H9 (cell line): ENCODE measurements around the gene TMIGD2. TPM values are rescaled to one million over a fixed set of nuclear protein-coding genes. Genes with fewer than 3 reads are reported as not detected.
A peak's percentile ranks its signal among the peaks of the same experiment; 100 is the strongest.

Experiments
- DNase-seq: peaks from one replicate; pipeline ENCODE4 v3.0.0-alpha.2; 2017
- H2AFZ ChIP-seq: one replicate; pipeline ENCODE4 v1.6.1; 2013; ENCODE audit warnings: mild to moderate bottlenecking, low read length, control low read depth, moderate library complexity
- H2AK5ac ChIP-seq: 2 replicates; pipeline ENCODE4 v1.6.1; 2013; ENCODE audit warnings: low read length, control low read depth, mixed read lengths; ENCODE audit not compliant: insufficient read length
- H2BK120ac ChIP-seq: one replicate; pipeline ENCODE4 v1.6.1; 2013; ENCODE audit warnings: low read depth, mild to moderate bottlenecking, low read length, control low read depth, inconsistent platforms; ENCODE audit not compliant: poor library complexity, severe bottlenecking
- H2BK12ac ChIP-seq: 2 replicates; pipeline ENCODE4 v1.6.1; 2013; ENCODE audit warnings: low read length, control low read depth, mixed read lengths, low read depth; ENCODE audit not compliant: insufficient read length
- H2BK15ac ChIP-seq: 2 replicates; pipeline ENCODE4 v1.6.1; 2013; ENCODE audit warnings: low read depth, low read length, control low read depth
- H2BK20ac ChIP-seq: one replicate; pipeline ENCODE4 v1.6.1; 2013; ENCODE audit warnings: low read depth, mild to moderate bottlenecking, low read length, control low read depth, inconsistent platforms; ENCODE audit not compliant: poor library complexity, severe bottlenecking
- H2BK5ac ChIP-seq: 2 replicates; pipeline ENCODE4 v1.6.1; 2013; ENCODE audit warnings: low read length, control low read depth, mixed read lengths; ENCODE audit not compliant: insufficient read length
- H3K14ac ChIP-seq: 2 replicates; pipeline ENCODE4 v1.6.1; 2013; ENCODE audit warnings: low read length, control low read depth; ENCODE audit not compliant: insufficient read depth
- H3K18ac ChIP-seq: 2 replicates; pipeline ENCODE4 v1.6.1; 2013; ENCODE audit warnings: low read depth, mild to moderate bottlenecking, mixed read lengths, low read length, control low read depth; ENCODE audit not compliant: insufficient read length
- H3K23ac ChIP-seq: 2 replicates; pipeline ENCODE4 v1.6.1; 2013; ENCODE audit warnings: low read length, control low read depth, mixed read lengths, low read depth; ENCODE audit not compliant: insufficient read length
- H3K23me2 ChIP-seq: 2 replicates; pipeline ENCODE4 v1.6.1; 2013; ENCODE audit warnings: low read depth, mild to moderate bottlenecking, mixed read lengths, low read length, control low read depth; ENCODE audit not compliant: insufficient read length, poor library complexity, severe bottlenecking
- H3K27ac ChIP-seq: 2 replicates; pipeline ENCODE4 v1.5.1; 2013; ENCODE audit warnings: low read length, control low read depth, mixed read lengths, low read depth; ENCODE audit not compliant: insufficient read length
- H3K27me3 ChIP-seq: 2 replicates; pipeline ENCODE4 v1.6.1; 2013; ENCODE audit warnings: low read length, control low read depth, inconsistent platforms; ENCODE audit not compliant: insufficient read depth
- H3K4ac ChIP-seq: 2 replicates; pipeline ENCODE4 v1.6.1; 2013; ENCODE audit warnings: low read depth, mild to moderate bottlenecking, control low read depth, inconsistent platforms, low read length, moderate library complexity
- H3K4me1 ChIP-seq: 2 replicates; pipeline ENCODE4 v1.6.1; 2013; ENCODE audit warnings: low read length, control low read depth, inconsistent platforms; ENCODE audit not compliant: insufficient read depth
- H3K4me2 ChIP-seq: 2 replicates; pipeline ENCODE4 v1.6.1; 2013; ENCODE audit warnings: low read length, control low read depth, mixed read lengths; ENCODE audit not compliant: insufficient read length, insufficient read depth
- H3K56ac ChIP-seq: 2 replicates; pipeline ENCODE4 v1.6.1; 2013; ENCODE audit warnings: low read depth, mild to moderate bottlenecking, mixed read lengths, low read length, control low read depth; ENCODE audit not compliant: insufficient read length
- H3K79me1 ChIP-seq: 2 replicates; pipeline ENCODE4 v1.6.1; 2013; ENCODE audit warnings: low read depth, mild to moderate bottlenecking, moderate library complexity, low read length, control low read depth, inconsistent platforms; ENCODE audit not compliant: insufficient read depth, poor library complexity, severe bottlenecking
- H3K79me2 ChIP-seq: 2 replicates; pipeline ENCODE4 v1.6.1; 2013; ENCODE audit warnings: low read length, control low read depth, inconsistent platforms; ENCODE audit not compliant: insufficient read depth
- H3K9ac ChIP-seq: 2 replicates; pipeline ENCODE4 v1.6.1; 2013; ENCODE audit warnings: low read length, control low read depth, mixed read lengths; ENCODE audit not compliant: insufficient read length; ENCODE audit errors: extremely low read depth
- H3K9me3 ChIP-seq: one replicate; pipeline ENCODE4 v1.6.1; 2013; ENCODE audit warnings: low read depth, low read length, inconsistent platforms; ENCODE audit not compliant: control insufficient read depth
- H3T11ph ChIP-seq: one replicate; pipeline ENCODE4 v1.6.1; 2013; ENCODE audit warnings: mild to moderate bottlenecking, low read length, control low read depth, inconsistent platforms
- H4K20me1 ChIP-seq: one replicate; pipeline ENCODE4 v1.6.1; 2013; ENCODE audit not compliant: control insufficient read depth, insufficient read length, insufficient read depth
- H4K5ac ChIP-seq: 2 replicates; pipeline ENCODE4 v1.6.1; 2013; ENCODE audit warnings: low read depth, mild to moderate bottlenecking, mixed read lengths, low read length, control low read depth; ENCODE audit not compliant: insufficient read length
- H4K8ac ChIP-seq: replicated peaks from 2 replicates; pipeline ENCODE4 v1.6.1; 2013; ENCODE audit warnings: low read length, control low read depth, mixed read lengths, low read depth; ENCODE audit not compliant: insufficient read length
- H4K91ac ChIP-seq: 2 replicates; pipeline ENCODE4 v1.6.1; 2013; ENCODE audit warnings: low read depth, mild to moderate bottlenecking, moderate library complexity, mixed read lengths, low read length, control low read depth; ENCODE audit not compliant: insufficient read length
- H3K27ac Mint-ChIP-seq, 3 experiments: 2 replicates in 2 of 3; 3 replicates in 1 of 3; pipeline ENCODE4 v1.8.0; 2020 to 2021; ENCODE audit warnings: mixed read lengths in 3 of 3, mild to moderate bottlenecking in 1 of 3, moderate library complexity in 1 of 3
- H3K27me3 Mint-ChIP-seq: 2 replicates; pipeline ENCODE4 v1.8.0; 2021; ENCODE audit warnings: low read depth, mild to moderate bottlenecking, moderate library complexity, mixed read lengths
- H3K36me3 Mint-ChIP-seq, 3 experiments: 2 replicates in 2 of 3; 3 replicates in 1 of 3; pipeline ENCODE4 v1.8.0; 2020 to 2021; ENCODE audit warnings: low read depth in 3 of 3, mixed read lengths in 3 of 3; ENCODE audit not compliant: insufficient read depth in 1 of 3
- H3K4me1 Mint-ChIP-seq, 2 experiments: 2 replicates each; pipeline ENCODE4 v1.8.0; 2020; ENCODE audit warnings: mixed read lengths in 2 of 2
- H3K4me3 Mint-ChIP-seq, 2 experiments: 2 replicates in 1 of 2; 3 replicates in 1 of 2; pipeline ENCODE4 v1.8.0; 2020 to 2021; ENCODE audit warnings: mild to moderate bottlenecking in 2 of 2, mixed read lengths in 2 of 2, moderate library complexity in 1 of 2
- H3K9me3 Mint-ChIP-seq, 2 experiments: 2 replicates in 1 of 2; 3 replicates in 1 of 2; pipeline ENCODE4 v1.8.0; 2020; ENCODE audit warnings: mild to moderate bottlenecking in 2 of 2, mixed read lengths in 2 of 2, moderate library complexity in 1 of 2
- CTCF ChIP-seq: fragments of 200-600 bp; sonication (generic); conservative IDR thresholded peaks from 3 replicates; pipeline ENCODE4 v1.8.0; 2021; ENCODE audit warnings: antibody characterized with exemption, mild to moderate bottlenecking
- WGBS: extraction: QIAGEN DNeasy Blood & Tissue Kit; methylation state at CpG from one replicate; pipeline ENCODE4 v1.1.7; 2013; ENCODE audit warnings: missing lambda C conversion rate, low lambda C conversion rate, mixed read lengths; ENCODE audit not compliant: insufficient read length; ENCODE audit errors: extremely low coverage; 5-methylcytosine and 5-hydroxymethylcytosine counted together
- total RNA-seq: library from RNA; stranded (reverse); gene quantifications from 2 replicates; pipeline ENCODE4 v1.2.1, GENCODE V29; 2021

TMIGD2 gene
- total RNA-seq, 1 experiment from 2014 or later: 0.26 TPM

GRCh38 chr19:4305659-4306058, 3.5 kb upstream of the TMIGD2 start:
- no peaks in the 10 kb centered on the region; a peak in 1 of 5 replicates for H3K9me3 Mint-ChIP-seq

More at GRCh38 chr19:4305659-4306058, 3.5 kb upstream of the TMIGD2 start:
- Histone ChIP-seq H3K18ac (no peak overlapping the region), H2BK12ac (no peak overlapping the region), H3K4me1 (no peaks in the 10 kb centered on the region), H2BK5ac (no peak overlapping the region), H3T11ph (no peak overlapping the region), H4K91ac (no peak overlapping the region), H2BK20ac (no peak overlapping the region), H3K9me3 (no peaks in the 10 kb centered on the region), H3K27me3 (no peaks in the 10 kb centered on the region), H3K23me2 (no peaks in the 10 kb centered on the region), H4K20me1 (no peaks in the 10 kb centered on the region), H4K8ac (no peak overlapping the region), H2AK5ac (no peak overlapping the region), H3K4ac (no peak overlapping the region), H3K14ac (no peak overlapping the region), H2BK15ac (no peak overlapping the region), H3K79me2 (no peaks in the 10 kb centered on the region), H2AFZ (no peak overlapping the region), H3K23ac (no peak overlapping the region), H3K79me1 (no peaks in the 10 kb centered on the region), H4K5ac (no peak overlapping the region), H3K27ac (no peak overlapping the region), H3K9ac (no peak overlapping the region), H3K56ac (no peak overlapping the region), H2BK120ac (no peak overlapping the region), H3K4me2 (no peak overlapping the region)
- H3K36me3 Mint-ChIP-seq: peaks cover 20 to 47% (median 40%) of the 10 kb centered on the region in 3 experiments; a peak in 6 of 7 replicates
- no peak for DNase-seq
- WGBS: no CpG with 5 or more reads among the region's 16 CpGs
- peak overlapping the region; percentile 64 to 76 for H3K4me3 Mint-ChIP-seq
- peak overlapping the region in 2 of 3 experiments; percentile 35 to 62; a peak in 1 of 7 replicates for H3K27ac Mint-ChIP-seq
- peaks cover 8% of the 10 kb centered on the region for H3K27me3 Mint-ChIP-seq
- peaks cover 10 to 20% of the 10 kb centered on the region in 2 experiments for H3K4me1 Mint-ChIP-seq
- TF ChIP-seq CTCF: no peak
